ENCODE measurements around the gene NUP42.

GRCh38 chr7:23239698-23240097 lies 57.9 kb downstream of the NUP42 start:
- TF ChIP-seq CTCF (IDR thresholded peaks at IDR 0.05) (no peak), SIN3A (IDR thresholded peaks at IDR 0.05; ENCODE audit: borderline replicate concordance, insufficient read depth, low read depth, low read length) (no peak), POLR2AphosphoS5 (IDR thresholded peaks at IDR 0.05; ENCODE audit: low read depth, low read length) (no peak), REST (IDR thresholded peaks at IDR 0.05; ENCODE audit: insufficient read depth in 1 of 2, low read depth in 2 of 2, low read length in 1 of 2) (no peak), TCF7L2 (IDR thresholded peaks at IDR 0.05; ENCODE audit: low read depth, low read length) (no peak)
